ENCODE measurements around the gene RAD9B.

GRCh38 chr12:110545812-110546211 is 43.7 kb downstream of the RAD9B start:
- no peak for TF ChIP-seq POLR2A (IDR thresholded peaks at IDR 0.05; ENCODE audit: low read length)
- no peak for TF ChIP-seq GATA1 (IDR thresholded peaks at IDR 0.05; ENCODE audit: low read depth, low read length)
